ENCODE results near the gene DLX3. TPM values are rescaled to one million over a fixed set of nuclear protein-coding genes. Genes with fewer than 3 reads are reported as not detected.
A peak's percentile ranks its signal among the peaks of the same experiment; 100 is the strongest.

Gene DLX3
- not detected for total RNA-seq (2013)
- polyA plus RNA-seq (not detected), polyA minus RNA-seq (not detected in 2 replicates), total RNA-seq (0 to 0.35 (median 0) reads per million in 11 experiments)

DNA sequence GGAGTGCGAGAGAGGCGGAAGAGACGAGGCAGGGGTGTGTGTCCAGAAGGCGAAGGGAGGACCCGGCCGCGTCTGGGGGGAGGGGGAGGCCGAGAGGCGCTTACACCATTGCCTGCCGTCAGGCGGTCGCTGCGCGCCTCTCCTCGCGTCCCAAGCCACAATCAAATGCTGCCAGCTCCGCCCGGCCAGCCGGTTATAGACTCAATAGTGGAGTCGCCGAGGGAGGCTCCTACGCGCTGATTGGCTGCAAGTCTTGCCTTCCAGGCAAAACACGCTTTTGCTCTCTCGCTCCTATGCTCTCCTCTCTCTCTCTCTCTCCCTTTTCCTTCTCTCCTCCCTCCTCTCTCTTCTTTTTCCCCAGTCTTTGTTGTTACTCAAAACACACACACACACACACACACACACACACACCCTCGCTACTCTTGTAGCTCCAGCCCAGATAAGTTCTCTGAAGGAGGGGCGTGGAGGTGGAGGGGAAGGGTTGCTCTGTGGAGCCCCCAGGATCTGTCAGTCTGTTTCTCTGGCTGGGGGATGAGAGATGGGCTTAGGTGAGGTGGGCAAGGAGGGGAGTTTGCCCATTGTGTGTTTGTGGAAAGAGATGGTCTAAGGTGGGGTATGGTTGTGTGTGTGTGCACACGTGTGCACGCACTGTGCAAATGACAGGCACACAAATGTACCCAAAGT, at the start of gene DLX3:
DLX3 (minus strand) TSS at position 170 of the 684 bp plus-strand sequence. CDS start 226 bp downstream, outside the sequence.
- no peaks in the 10 kb centered on the region for H4K20me1 ChIP-seq (ENCODE audit: insufficient read depth, low read length)
- peaks cover 0 to 11% of the 10 kb centered on the region in 2 donors for H3K36me3 Mint-ChIP-seq
- H3K9me3 Mint-ChIP-seq = peaks cover 3 to 25% (median 13%) of the 10 kb centered on the region in 7 donors
- WGBS (ENCODE audit: insufficient coverage) = 2% methylated on average over 26 of the region's 29 CpGs
- peaks cover 9 to 33% of the 10 kb centered on the region in 2 donors for H3K9me3 ChIP-seq (replicated peaks in 1 of 2; ENCODE audit: control insufficient read depth in 1 of 2, insufficient read depth in 1 of 2, low read length in 2 of 2)
- H3K27ac Mint-ChIP-seq = peak within 1 kb of the TSS in 2 of 7 donors; percentile 2 to 39
- no peak for DNase-seq
- peaks cover 76 to 93% (median 87%) of the 10 kb centered on the region in 3 donors for H3K27me3 Mint-ChIP-seq (ENCODE audit: low read depth in 3 of 3)
- intact Hi-C loops (cut with micrococcal nuclease) = loop anchor here (5.0 to 10.0 kb wide), 2 partner anchors 420 to 428 kb away; partner anchors contain the start of gene NXPH3 (in 1 of the 2)
- no peak within 1 kb of the TSS for H3K9ac ChIP-seq (ENCODE audit: insufficient read depth, low read length, poor library complexity, severe bottlenecking)
- H3K4me3 ChIP-seq (replicated peaks in 1 of 3; ENCODE audit: low read depth in 2 of 3, low read length in 3 of 3) = peak within 1 kb of the TSS in 1 of 3 experiments; percentile 51
- peaks cover 56 to 88% of the 10 kb centered on the region in 2 donors for H3K27me3 ChIP-seq (ENCODE audit: control insufficient read depth in 2 of 2, insufficient read depth in 2 of 2, low read length in 2 of 2)
- H3K4me1 ChIP-seq (ENCODE audit: control insufficient read depth in 1 of 2, insufficient read depth in 2 of 2, low read length in 2 of 2) = peaks cover 13 to 38% of the 10 kb centered on the region in 2 donors
- H3K27ac ChIP-seq (ENCODE audit: low read depth in 1 of 2, low read length in 2 of 2) = no peak within 1 kb of the TSS
- peak within 1 kb of the TSS; percentile 60 to 88 for H3K4me3 Mint-ChIP-seq
- peak within 1 kb of the TSS; percentile 62 for H3K4me2 ChIP-seq (replicated peaks; ENCODE audit: extremely low read depth, low read length, poor library complexity, severe bottlenecking)
- H3K36me3 ChIP-seq (replicated peaks in 1 of 2; ENCODE audit: control insufficient read depth in 1 of 2, insufficient read depth in 2 of 2, low read length in 2 of 2) = no peaks in the 10 kb centered on the region
- TF ChIP-seq, protein P1, sequence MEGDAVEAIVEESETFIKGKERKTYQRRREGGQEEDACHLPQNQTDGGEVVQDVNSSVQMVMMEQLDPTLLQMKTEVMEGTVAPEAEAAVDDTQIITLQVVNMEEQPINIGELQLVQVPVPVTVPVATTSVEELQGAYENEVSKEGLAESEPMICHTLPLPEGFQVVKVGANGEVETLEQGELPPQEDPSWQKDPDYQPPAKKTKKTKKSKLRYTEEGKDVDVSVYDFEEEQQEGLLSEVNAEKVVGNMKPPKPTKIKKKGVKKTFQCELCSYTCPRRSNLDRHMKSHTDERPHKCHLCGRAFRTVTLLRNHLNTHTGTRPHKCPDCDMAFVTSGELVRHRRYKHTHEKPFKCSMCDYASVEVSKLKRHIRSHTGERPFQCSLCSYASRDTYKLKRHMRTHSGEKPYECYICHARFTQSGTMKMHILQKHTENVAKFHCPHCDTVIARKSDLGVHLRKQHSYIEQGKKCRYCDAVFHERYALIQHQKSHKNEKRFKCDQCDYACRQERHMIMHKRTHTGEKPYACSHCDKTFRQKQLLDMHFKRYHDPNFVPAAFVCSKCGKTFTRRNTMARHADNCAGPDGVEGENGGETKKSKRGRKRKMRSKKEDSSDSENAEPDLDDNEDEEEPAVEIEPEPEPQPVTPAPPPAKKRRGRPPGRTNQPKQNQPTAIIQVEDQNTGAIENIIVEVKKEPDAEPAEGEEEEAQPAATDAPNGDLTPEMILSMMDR (IDR thresholded peaks at IDR 0.05) = no peak
- H2AFZ ChIP-seq (ENCODE audit: insufficient read depth, low read depth, low read length, poor library complexity, severe bottlenecking) = peak within 1 kb of the TSS; percentile 8
- peaks cover 30% of the 10 kb centered on the region for H3K4me1 Mint-ChIP-seq
- no peaks in the 10 kb centered on the region for H3K79me2 ChIP-seq (ENCODE audit: insufficient read depth, low read length)

DNA sequence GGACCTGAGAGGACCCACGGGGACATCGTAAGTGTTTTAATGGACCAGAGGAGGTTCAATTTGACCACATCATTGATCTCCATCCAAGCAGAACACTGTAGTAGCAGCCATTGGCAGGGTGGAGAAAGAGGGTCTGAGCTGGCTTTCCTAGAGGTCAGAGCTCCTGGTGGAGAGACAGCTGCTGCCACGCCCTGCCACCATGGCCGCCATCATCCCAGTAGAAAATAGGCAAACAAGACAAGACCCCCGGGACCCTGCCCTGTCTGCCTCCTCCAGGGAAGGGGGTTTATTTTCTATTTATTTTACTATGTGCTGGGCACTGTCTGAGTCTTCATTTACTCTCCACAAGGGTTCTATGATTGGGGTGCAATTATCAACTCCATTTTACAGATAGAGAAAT, 49.5 kb upstream of the DLX3 start:
- no peaks in the 10 kb centered on the region for H3K27me3 ChIP-seq (ENCODE audit: control insufficient read depth in 2 of 2, insufficient read depth in 2 of 2, low read length in 2 of 2)
- Mint-ChIP-seq H3K4me1 (peaks cover 5% of the 10 kb centered on the region), H3K4me3 (no peak overlapping the region), H3K36me3 (no peaks in the 10 kb centered on the region), H3K27me3 (ENCODE audit: low read depth in 3 of 3) (peaks cover 5 to 12% (median 7%) of the 10 kb centered on the region in 3 donors), H3K27ac (no peak overlapping the region), H3K9me3 (no peaks in the 10 kb centered on the region)
- no peaks in the 10 kb centered on the region for H3K36me3 ChIP-seq (replicated peaks in 1 of 2; ENCODE audit: control insufficient read depth in 1 of 2, insufficient read depth in 2 of 2, low read length in 2 of 2)
- intact Hi-C loops (cut with micrococcal nuclease) = no loop called here
- H3K4me1 ChIP-seq (ENCODE audit: control insufficient read depth in 1 of 2, insufficient read depth in 2 of 2, low read length in 2 of 2) = no peaks in the 10 kb centered on the region
- no peak overlapping the region for H2AFZ ChIP-seq (ENCODE audit: insufficient read depth, low read depth, low read length, poor library complexity, severe bottlenecking)
- TF ChIP-seq, protein P1 (IDR thresholded peaks at IDR 0.05) = no peak
- H3K27ac ChIP-seq (ENCODE audit: low read depth in 1 of 2, low read length in 2 of 2) = no peak overlapping the region
- no peaks in the 10 kb centered on the region for H4K20me1 ChIP-seq (ENCODE audit: insufficient read depth, low read length)
- no peak for DNase-seq
- no peak overlapping the region for H3K9ac ChIP-seq (ENCODE audit: insufficient read depth, low read length, poor library complexity, severe bottlenecking)
- H3K4me2 ChIP-seq (replicated peaks; ENCODE audit: extremely low read depth, low read length, poor library complexity, severe bottlenecking) = no peak overlapping the region
- no peaks in the 10 kb centered on the region for H3K79me2 ChIP-seq (ENCODE audit: insufficient read depth, low read length)
- no peak overlapping the region for H3K4me3 ChIP-seq (replicated peaks in 1 of 3; ENCODE audit: low read depth in 2 of 3, low read length in 3 of 3)
- no peaks in the 10 kb centered on the region for H3K9me3 ChIP-seq (replicated peaks in 1 of 2; ENCODE audit: control insufficient read depth in 1 of 2, insufficient read depth in 1 of 2, low read length in 2 of 2)
- WGBS (ENCODE audit: insufficient coverage) = 93% methylated on average over 3 of the region's 5 CpGs
